HG02840 (cell line): ENCODE measurements around the gene RUNX2.

ENCODE experiments used
- ATAC-seq: cut with Tn5 transposase; IDR thresholded peaks from one replicate; pipeline ENCODE4 v1.9.1; 2021; ENCODE audit warnings: mild to moderate bottlenecking, moderate library complexity, moderate number of reproducible peaks; ENCODE audit not compliant: unreplicated experiment, low FRiP score

RUNX2 gene

DNA sequence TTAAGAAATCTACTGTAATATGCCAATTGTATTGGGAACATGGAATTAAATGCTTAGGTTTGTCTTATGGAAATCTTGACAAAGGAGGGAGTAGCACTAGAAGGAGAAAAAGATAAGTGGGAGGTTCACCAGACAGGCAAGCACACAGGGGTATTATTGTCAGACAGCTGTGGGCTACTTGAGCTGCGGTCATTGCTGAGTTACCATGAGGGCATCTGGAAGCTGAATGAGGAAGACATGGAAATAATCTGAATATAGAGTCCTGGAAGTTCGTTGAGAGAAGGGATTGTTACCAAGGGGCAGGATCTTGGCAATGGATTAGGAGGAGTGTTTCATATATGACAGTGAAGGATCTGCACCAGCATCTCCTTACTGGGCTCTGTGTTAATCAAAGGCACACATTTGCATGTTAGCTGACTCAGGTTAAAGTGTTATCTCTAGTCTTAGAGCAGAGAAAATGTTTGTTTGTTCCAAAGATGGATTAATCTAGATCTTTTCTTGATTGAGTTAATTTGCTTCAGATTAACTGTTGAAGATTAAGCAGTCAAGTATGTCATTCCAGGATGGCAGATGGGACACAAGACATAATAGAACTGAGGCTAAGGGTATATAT is 102.6 kb downstream of the RUNX2 start:
- no peak for ATAC-seq

DNA sequence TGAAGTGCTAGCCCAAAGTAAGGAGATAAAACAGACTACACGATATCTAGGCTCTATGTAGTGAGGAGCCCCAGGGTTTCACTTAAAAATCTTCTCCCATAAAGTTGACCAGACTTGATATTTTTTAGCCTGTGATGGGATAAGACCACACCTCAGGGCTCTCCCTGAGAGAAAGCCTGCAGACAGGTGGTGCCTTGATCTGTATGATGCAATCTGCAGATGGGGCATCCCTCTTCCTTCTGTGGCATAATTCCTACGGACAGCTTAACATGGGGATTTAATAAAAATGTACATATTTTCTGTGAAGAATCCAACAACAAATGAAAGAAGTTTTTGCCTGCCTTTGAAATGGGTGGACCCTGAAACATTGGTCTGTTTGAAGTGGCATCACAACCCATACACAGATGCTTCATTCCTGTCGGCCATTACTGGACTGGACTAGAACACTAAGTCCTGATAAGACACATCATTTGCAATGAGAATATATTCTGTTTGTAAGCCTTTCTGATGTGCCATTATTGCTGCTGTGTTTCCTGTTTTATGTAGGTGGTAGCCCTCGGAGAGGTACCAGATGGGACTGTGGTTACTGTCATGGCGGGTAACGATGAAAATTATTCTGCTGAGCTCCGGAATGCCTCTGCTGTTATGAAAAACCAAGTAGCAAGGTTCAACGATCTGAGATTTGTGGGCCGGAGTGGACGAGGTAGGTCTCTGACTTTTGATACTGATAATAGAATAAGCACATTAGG is 103.4 kb downstream of the RUNX2 start:
- no peak for ATAC-seq

DNA sequence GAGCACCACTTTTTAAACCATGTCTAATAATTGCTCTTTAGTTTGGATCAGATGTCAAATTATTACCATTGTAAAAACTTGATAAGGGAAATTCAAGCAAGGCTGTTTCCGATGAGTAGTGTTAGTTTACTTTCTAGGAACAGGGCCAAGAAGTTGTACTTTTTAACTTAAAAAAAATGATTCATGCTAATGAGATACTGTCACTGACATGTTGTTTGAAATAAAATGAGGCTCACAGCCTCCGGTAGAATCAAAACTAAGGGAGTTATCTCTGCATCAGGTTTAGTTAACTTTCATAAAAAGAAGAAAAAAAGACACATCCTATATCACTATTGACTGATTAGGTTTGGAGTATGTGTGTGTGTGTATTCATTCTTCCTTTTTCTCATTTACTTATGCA is 104.8 kb downstream of the RUNX2 start:
- no peak for ATAC-seq

GRCh38 chr6:45433533-45434380 is 105.6 kb downstream of the RUNX2 start:
- no peak for ATAC-seq

- ATAC-seq: no peak
Measured at GRCh38 chr6:45434381-45434700, 106.2 kb downstream of the RUNX2 start.

- no peak for ATAC-seq
Measured at GRCh38 chr6:45436544-45437438, 108.7 kb downstream of the RUNX2 start.

DNA sequence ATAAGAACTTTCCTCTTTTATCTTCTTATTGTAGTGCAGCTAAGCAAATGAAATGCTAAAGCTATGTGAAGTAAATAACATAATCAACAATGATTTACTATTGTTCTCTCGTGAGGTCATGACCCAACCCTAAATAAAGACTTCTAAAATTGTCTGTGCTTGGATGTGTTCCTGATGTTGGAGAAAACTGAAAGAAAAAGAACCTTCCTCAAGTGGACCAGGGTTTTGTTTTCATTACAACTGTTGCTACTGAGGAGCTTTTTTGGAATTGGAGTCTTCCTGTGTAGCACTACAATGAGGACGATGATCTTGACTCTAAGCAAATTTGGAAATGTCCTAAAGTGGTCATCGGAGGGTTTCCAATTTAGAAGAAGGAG is 109.3 kb downstream of the RUNX2 start:
- no peak for ATAC-seq

GRCh38 chr6:45438151-45438550 is 110.0 kb downstream of the RUNX2 start:
- ATAC-seq: no peak

GRCh38 chr6:45438849-45439406 is 110.8 kb downstream of the RUNX2 start:
- ATAC-seq: no peak

GRCh38 chr6:45439459-45439858 is 111.3 kb downstream of the RUNX2 start:
- ATAC-seq: no peak

DNA sequence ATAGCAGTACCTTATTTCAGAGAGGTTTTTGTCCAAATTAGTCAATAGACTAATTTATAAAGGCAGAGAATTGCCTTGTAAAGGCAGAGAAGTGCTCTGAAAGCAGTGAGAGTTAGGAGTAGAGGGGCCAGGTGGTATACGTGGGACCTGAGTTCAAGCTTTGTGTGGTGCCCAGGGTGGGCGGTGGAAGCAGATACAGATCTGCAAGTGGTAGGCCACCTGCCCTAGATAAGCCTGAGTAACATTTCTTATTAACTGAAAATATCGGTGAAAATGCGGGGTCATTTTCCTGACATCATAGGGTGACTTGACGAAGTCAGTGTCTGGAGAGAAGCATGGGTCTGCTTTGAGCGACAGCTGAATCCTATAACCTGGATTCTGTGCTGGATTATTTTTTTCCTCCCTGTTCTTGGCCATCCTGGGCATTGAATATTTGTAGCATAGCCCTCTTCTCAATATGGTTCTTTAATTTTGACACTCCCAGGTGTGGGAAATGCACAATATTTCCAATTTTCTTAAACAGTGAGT is 111.8 kb downstream of the RUNX2 start:
- no peak for ATAC-seq

DNA sequence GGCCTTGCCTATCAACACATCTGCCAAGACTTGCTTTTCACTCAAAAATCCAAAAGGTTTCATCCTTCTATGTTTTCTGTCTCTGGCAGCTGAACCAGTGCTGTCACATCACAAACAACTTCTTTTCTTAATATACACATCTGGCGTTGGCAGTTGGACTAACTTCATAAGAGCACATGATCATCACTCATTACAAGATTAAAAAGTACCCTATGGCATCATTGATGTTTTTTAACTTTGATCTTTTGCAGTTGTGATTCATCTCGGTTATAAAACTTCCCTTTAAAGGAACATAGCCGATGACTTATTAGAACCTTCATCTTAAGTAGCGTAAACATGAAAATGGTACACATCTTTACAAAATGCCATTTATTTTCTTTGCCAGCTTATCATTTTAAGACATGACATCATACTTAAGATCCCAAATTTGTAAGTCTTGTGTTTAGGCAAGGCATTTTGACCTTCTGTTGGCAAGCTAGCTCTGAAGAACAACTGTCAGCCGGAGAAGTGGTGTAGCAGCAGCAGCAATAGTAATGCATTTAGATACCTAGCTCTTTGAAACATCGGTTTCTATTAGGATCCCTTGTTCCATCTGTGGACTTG is 113.8 kb downstream of the RUNX2 start:
- ATAC-seq: no peak

GRCh38 chr6:45442716-45443115 is 114.6 kb downstream of the RUNX2 start:
- no peak for ATAC-seq

DNA sequence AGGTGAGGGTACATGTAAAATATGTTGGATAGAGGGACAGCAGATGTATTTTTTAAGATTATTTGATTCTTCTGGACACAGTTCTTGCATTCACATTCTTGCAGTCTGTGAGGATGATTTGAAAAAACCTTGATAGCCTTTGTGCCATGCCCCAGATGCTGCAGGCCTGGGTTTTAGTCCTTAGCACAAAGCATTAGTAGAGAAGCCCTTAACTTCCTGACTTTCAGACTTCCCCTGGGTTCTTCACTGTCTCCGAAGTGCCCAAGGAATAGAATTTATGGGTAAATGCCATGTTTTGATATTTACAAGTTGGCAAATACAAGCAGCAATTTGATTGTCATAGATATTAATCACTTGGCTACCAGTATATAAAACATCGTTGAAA is 117.2 kb downstream of the RUNX2 start:
- ATAC-seq: no peak

DNA sequence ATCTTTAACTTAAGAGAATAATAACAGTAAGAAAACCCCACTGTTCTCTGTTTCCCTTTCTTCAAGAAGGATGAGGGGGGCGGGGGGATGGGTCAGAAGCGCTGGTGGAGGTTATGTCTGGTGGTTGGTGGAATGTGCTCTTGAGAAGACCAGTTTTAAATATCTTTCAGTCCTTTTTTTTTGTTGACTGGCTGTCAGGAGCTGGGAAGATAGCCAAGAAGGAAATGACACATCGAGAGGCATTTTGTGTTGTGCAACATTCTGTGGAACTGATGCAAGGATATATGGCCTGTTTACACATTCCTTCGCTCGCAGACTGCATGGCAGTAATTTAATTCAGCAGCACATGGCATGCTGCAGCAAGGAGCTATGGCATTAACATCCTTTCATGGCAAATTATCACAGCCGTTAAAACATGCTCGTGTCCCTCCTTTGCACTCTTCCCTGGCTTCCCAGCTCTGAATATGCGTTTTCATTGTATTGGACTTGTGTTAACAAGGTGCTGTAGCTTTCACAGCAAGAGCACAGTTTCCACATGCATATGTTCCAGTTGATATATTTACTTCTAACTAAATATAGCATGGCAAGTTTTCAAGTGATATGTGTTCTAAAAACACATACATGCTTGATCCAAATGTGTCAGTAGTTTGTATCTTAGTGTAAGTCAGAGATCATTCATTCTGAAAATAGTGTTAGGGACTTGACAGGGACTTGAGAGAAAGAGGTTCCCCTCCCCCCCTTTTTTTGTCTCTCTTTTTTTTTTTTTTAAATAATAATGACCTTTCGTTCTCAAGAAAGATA is 117.8 kb downstream of the RUNX2 start:
- no peak for ATAC-seq

- no peak for ATAC-seq
Measured at GRCh38 chr6:45447005-45447404, 118.9 kb downstream of the RUNX2 start.

DNA sequence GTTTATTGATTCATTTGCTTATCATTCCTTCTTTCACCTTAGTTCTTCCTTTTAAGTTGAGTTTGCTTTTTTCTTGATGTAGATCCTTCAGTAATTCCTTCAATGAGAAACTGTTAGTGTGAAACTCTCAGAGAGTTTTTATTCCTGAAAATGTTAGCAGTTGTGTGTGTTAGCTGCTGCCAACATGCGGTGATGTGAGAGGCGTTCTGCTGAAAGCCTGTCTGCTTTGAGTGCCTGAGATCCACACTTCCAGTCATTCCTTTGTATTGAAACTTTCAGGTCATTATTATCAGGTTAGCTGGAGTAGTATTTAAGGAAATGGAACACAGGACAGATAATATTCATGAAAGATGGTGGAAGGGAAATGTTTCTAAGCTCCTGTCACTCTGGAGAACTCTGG is 119.6 kb downstream of the RUNX2 start:
- no peak for ATAC-seq

DNA sequence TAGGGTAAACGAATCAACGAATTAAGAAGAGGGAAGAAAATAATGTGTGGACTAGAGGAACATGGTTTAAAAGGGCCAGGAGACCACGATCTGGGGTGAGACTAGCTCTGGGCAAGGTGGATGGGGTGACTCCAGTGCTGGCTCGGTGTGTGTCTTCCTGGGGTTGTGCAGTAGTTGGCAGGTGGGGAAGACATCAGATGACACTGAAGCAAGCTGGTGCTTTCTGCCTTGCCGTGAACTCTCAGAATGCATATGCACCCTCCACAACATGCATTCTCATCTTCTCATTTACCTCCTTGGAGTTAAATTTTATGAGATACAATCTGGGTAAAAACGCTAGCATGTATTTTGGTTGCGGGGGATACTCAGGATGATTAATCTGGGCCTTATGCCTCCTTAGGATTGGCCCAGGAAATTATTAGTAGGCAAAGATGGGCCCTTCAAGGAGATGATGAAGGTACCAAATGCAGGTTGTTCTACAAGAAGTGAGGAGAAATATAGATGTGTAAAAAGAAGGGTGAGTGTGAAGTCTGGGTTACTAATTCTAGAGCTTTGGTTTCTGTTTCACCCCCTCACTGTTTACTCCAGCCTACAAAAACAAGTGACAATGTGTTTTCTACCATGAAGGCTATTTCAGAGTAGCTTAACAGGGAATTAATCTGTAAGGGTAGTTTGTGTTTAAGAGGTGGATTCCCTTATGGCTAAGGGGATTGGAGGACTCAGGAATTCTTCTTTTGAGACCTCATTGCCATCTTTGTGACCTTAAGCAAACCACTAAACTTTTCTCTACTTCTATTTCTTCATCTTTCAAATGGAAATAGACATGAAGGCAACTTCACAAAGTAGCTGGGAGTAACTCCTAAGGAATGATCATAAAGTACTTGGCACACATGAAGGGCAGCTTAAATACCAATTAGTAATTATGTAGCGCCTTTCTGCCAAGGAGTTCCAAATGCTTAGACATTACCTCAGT is 120.6 kb downstream of the RUNX2 start:
- no peak for ATAC-seq
